ENCODE data around the gene PPP2R5E. TPM values are rescaled to one million over a fixed set of nuclear protein-coding genes. Genes with fewer than 3 reads are reported as not detected.
A peak's percentile ranks its signal among the peaks of the same experiment; 100 is the strongest.

Gene PPP2R5E
- total and polyA plus RNA-seq, 8 donors = 7.2 to 32.9 (median 14.2) TPM

GRCh38 chr14:63515240-63515639 is 27.9 kb downstream of the PPP2R5E start:
- H3K4me3 ChIP-seq = no peak overlapping the region
- H3K4me1 ChIP-seq = peaks cover 0 to 53% (median 18%) of the 10 kb centered on the region in 4 donors
- DNase-seq = no peak
- 74 to 93% (median 91%) methylated on average over 4 of the region's 4 CpGs for WGBS, 5 donors
- no peaks in the 10 kb centered on the region for H3K9me3 ChIP-seq
- H3K36me3 ChIP-seq = peaks cover 0 to 12% (median 6%) of the 10 kb centered on the region in 4 donors
- TF ChIP-seq POLR2A (IDR thresholded peaks at IDR 0.05) = no peak
- TF ChIP-seq CTCF (IDR thresholded peaks at IDR 0.05) = no peak
- no peak for TF ChIP-seq POLR2AphosphoS5 (IDR thresholded peaks at IDR 0.05)
- no peak for TF ChIP-seq EP300 (IDR thresholded peaks at IDR 0.05)
- H3K27me3 ChIP-seq = no peaks in the 10 kb centered on the region
- intact Hi-C loops (cut with DNase I; ENCODE audit: low total_unique reads) = no loop called here
- H3K27ac ChIP-seq = no peak overlapping the region

- intact Hi-C loops (cut with DNase I; ENCODE audit: low total_unique reads) = no loop called here
- WGBS, 5 donors = 54 to 73% (median 57%) methylated on average over 4 of the region's 4 CpGs
- no peaks in the 10 kb centered on the region for H3K27me3 ChIP-seq
Measured at GRCh38 chr14:63513756-63514155, 29.4 kb downstream of the PPP2R5E start.

GRCh38 chr14:63512861-63513260 is 30.3 kb downstream of the PPP2R5E start:
- Histone ChIP-seq H3K4me1 (peaks cover 0 to 50% (median 19%) of the 10 kb centered on the region in 4 donors), H3K27me3 (no peaks in the 10 kb centered on the region), H3K9me3 (no peaks in the 10 kb centered on the region), H3K27ac (no peak overlapping the region), H3K36me3 (peaks cover 0 to 5% (median 0%) of the 10 kb centered on the region in 4 donors), H3K4me3 (no peak overlapping the region)
- intact Hi-C loops (cut with DNase I; ENCODE audit: low total_unique reads) = no loop called here
- no peak for DNase-seq
- TF ChIP-seq POLR2AphosphoS5 (IDR thresholded peaks at IDR 0.05) (no peak), CTCF (IDR thresholded peaks at IDR 0.05) (no peak), EP300 (IDR thresholded peaks at IDR 0.05) (no peak), POLR2A (IDR thresholded peaks at IDR 0.05) (no peak)

More at GRCh38 chr14:63513756-63514155, 29.4 kb downstream of the PPP2R5E start:
- no peaks in the 10 kb centered on the region for H3K9me3 ChIP-seq
- peaks cover 0 to 53% (median 19%) of the 10 kb centered on the region in 4 donors for H3K4me1 ChIP-seq
- no peak overlapping the region for H3K27ac ChIP-seq
- H3K4me3 ChIP-seq = no peak overlapping the region
- peak in 1 of 2 donors; percentile 8 for DNase-seq
- peaks cover 0 to 5% (median 0%) of the 10 kb centered on the region in 4 donors for H3K36me3 ChIP-seq
- TF ChIP-seq EP300 (IDR thresholded peaks at IDR 0.05) (no peak), POLR2AphosphoS5 (IDR thresholded peaks at IDR 0.05) (no peak), CTCF (IDR thresholded peaks at IDR 0.05) (no peak), POLR2A (IDR thresholded peaks at IDR 0.05) (no peak)

GRCh38 chr14:63510538-63510937 is 32.6 kb downstream of the PPP2R5E start:
- 71 to 82% (median 76%) methylated on average over 5 of the region's 5 CpGs for WGBS, 5 donors

GRCh38 chr14:63508033-63508432 is 35.1 kb downstream of the PPP2R5E start:
- DNase-seq = peak in 1 of 2 donors; percentile 57
- Histone ChIP-seq H3K27ac (no peak overlapping the region), H3K27me3 (no peaks in the 10 kb centered on the region), H3K36me3 (peaks cover 0 to 5% (median 0%) of the 10 kb centered on the region in 4 donors), H3K4me3 (no peak overlapping the region), H3K9me3 (no peaks in the 10 kb centered on the region), H3K4me1 (peaks cover 0 to 42% (median 16%) of the 10 kb centered on the region in 4 donors)
- 44 to 75% (median 57%) methylated on average over 5 of the region's 5 CpGs for WGBS, 5 donors
- TF ChIP-seq POLR2A (IDR thresholded peaks at IDR 0.05) = no peak
- no peak for TF ChIP-seq POLR2AphosphoS5 (IDR thresholded peaks at IDR 0.05)
- intact Hi-C loops (cut with DNase I; ENCODE audit: low total_unique reads) = no loop called here

More at GRCh38 chr14:63510538-63510937, 32.6 kb downstream of the PPP2R5E start:
- H3K27ac ChIP-seq = no peak overlapping the region
- no peak overlapping the region for H3K4me3 ChIP-seq
- TF ChIP-seq EP300 (IDR thresholded peaks at IDR 0.05) = no peak
- no peak for TF ChIP-seq POLR2A (IDR thresholded peaks at IDR 0.05)
- intact Hi-C loops (cut with DNase I; ENCODE audit: low total_unique reads) = no loop called here
- H3K4me1 ChIP-seq = peaks cover 6 to 46% (median 21%) of the 10 kb centered on the region in 4 donors
- no peaks in the 10 kb centered on the region for H3K27me3 ChIP-seq
- peaks cover 0 to 5% (median 0%) of the 10 kb centered on the region in 4 donors for H3K36me3 ChIP-seq
- no peaks in the 10 kb centered on the region for H3K9me3 ChIP-seq
- peak in 1 of 2 donors; percentile 20 for DNase-seq
